Type B pancreatic cell (in vitro differentiated cells): Measurements from ENCODE around the gene BUD23. TPM values are rescaled to one million over a fixed set of nuclear protein-coding genes. Genes with fewer than 3 reads are reported as not detected.

Source experiments
- DNase-seq: peaks from one replicate; pipeline ENCODE4 v3.0.0; 2021; ENCODE audit warnings: mixed read lengths; ENCODE audit not compliant: unreplicated experiment; ENCODE audit errors: extremely low spot score
- H3K27ac Mint-ChIP-seq: 2 replicates; pipeline ENCODE4 v1.8.0; 2021; ENCODE audit warnings: mild to moderate bottlenecking, mixed read lengths
- H3K27me3 Mint-ChIP-seq: 2 replicates; pipeline ENCODE4 v1.8.0; 2021; ENCODE audit warnings: mixed read lengths
- H3K36me3 Mint-ChIP-seq: 2 replicates; pipeline ENCODE4 v1.8.0; 2021; ENCODE audit warnings: mixed read lengths
- H3K4me1 Mint-ChIP-seq: one replicate; pipeline ENCODE4 v1.8.0; 2021; ENCODE audit warnings: mixed read lengths; ENCODE audit not compliant: unreplicated experiment
- H3K4me3 Mint-ChIP-seq: 2 replicates; pipeline ENCODE4 v1.8.0; 2021; ENCODE audit warnings: mild to moderate bottlenecking, mixed read lengths
- H3K9me3 Mint-ChIP-seq: 2 replicates; pipeline ENCODE4 v1.8.0; 2021; ENCODE audit warnings: mixed read lengths
- long read RNA-seq: library from polyadenylated mRNA; unstranded; transcript quantifications from one replicate; pipeline ENCODE4 v2.0.0, GENCODE V29; 2020
- total RNA-seq: library from RNA; stranded (reverse); gene quantifications from 2 replicates; pipeline ENCODE4 v1.2.1, GENCODE V29; 2021; ENCODE audit warnings: low replicate concordance
- TF ChIP-seq, protein P1 (sequence below): fragments of 200-600 bp; sonication (generic); conservative IDR thresholded peaks from 2 replicates; pipeline ENCODE4 v1.5.0; 2021; ENCODE audit warnings: antibody characterized with exemption, mild to moderate bottlenecking

Gene BUD23, protein sequence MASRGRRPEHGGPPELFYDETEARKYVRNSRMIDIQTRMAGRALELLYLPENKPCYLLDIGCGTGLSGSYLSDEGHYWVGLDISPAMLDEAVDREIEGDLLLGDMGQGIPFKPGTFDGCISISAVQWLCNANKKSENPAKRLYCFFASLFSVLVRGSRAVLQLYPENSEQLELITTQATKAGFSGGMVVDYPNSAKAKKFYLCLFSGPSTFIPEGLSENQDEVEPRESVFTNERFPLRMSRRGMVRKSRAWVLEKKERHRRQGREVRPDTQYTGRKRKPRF
- 65.8 and 68.4 TPM in 2 replicates for total RNA-seq
- long read RNA-seq, transcript BUD23-201 (12 exons, 1,230 nt), result major isoform, 196 of 225 reads
- long read RNA-seq, partial matches to known transcripts, result 0 of 225 reads
- long read RNA-seq, other reads (novel, unspliced or antisense), result 24 of 225 reads

DNA sequence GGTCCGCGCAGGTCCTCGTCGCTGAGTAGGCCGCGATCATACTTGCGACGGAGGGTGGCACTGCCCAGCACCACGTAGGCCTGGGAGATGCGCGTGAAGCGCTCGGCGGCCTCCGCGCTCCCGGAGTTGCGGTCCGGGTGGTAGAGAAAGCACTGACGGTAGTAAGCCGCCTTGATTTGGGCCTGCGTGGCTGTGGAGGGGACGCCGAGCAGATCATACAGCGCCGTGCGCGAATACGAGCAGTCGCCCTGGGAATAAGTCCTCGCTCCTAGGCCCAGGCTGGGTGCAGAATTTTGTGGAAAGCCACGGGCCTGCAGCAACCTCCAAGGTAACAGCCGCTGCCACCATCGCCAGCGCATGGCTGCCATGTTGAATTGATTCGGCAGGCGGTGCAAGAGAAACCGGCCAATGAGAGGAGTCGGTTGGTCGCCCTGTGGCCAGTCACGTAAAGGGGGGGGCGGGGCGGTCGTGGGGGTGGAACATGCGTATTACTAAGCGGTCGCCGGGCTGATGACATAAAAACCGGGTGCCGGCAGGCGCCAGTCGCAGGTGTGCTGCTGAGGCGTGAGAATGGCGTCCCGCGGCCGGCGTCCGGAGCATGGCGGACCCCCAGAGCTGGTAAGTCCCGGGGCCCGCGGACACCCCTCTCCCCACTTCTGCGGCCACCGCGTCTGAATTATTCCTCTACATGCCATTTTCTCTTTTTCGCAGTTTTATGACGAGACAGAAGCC lies at the start of gene BUD23, which contains the start of gene DNAJC30:
Gene BUD23, plus strand, starts transcription at position 542 of the 732 bp plus-strand sequence. Its CDS starts 29 bp downstream, at position 571.
Gene DNAJC30, minus strand, starts transcription at position 398 of the 732 bp plus-strand sequence. Its CDS starts 30 bp downstream, at position 368.
- Mint-ChIP-seq H3K4me3 (peak within 1 kb of the TSS; percentile 100), H3K9me3 (no peaks in the 10 kb centered on the region)

DNA sequence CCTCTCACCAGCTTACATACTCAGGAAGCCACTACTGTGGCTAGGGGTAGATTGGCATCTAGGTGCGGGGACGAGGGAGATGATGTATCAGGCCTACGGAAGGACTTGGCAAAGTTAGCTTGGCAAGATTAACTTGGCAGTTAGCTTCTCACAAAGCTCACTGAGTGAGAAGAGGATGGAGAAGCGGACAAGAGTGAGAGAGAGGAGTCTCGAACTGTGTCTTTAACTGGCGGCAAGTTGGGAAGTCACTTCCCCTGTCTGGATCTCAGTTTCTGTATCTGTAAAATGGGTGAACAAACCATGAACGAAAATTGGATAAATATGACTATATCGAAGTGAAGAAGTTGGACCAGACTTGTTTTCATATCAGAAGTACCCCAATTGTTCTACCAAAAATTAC lies 49.6 kb upstream of the BUD23 start:
- Mint-ChIP-seq H3K4me1 (no peaks in the 10 kb centered on the region), H3K27ac (no peak overlapping the region), H3K36me3 (no peaks in the 10 kb centered on the region), H3K27me3 (peaks cover 33% of the 10 kb centered on the region), H3K4me3 (no peak overlapping the region), H3K9me3 (no peaks in the 10 kb centered on the region)
- no peak for DNase-seq
- TF ChIP-seq, protein P1, sequence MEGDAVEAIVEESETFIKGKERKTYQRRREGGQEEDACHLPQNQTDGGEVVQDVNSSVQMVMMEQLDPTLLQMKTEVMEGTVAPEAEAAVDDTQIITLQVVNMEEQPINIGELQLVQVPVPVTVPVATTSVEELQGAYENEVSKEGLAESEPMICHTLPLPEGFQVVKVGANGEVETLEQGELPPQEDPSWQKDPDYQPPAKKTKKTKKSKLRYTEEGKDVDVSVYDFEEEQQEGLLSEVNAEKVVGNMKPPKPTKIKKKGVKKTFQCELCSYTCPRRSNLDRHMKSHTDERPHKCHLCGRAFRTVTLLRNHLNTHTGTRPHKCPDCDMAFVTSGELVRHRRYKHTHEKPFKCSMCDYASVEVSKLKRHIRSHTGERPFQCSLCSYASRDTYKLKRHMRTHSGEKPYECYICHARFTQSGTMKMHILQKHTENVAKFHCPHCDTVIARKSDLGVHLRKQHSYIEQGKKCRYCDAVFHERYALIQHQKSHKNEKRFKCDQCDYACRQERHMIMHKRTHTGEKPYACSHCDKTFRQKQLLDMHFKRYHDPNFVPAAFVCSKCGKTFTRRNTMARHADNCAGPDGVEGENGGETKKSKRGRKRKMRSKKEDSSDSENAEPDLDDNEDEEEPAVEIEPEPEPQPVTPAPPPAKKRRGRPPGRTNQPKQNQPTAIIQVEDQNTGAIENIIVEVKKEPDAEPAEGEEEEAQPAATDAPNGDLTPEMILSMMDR, result no peak

More for the DNA sequence above, at the start of gene BUD23, which contains the start of gene DNAJC30:
- TF ChIP-seq, protein P1, result no peak
- Mint-ChIP-seq H3K27ac (peak within 1 kb of the TSS; percentile 98), H3K36me3 (peaks cover 15% of the 10 kb centered on the region), H3K27me3 (no peaks in the 10 kb centered on the region), H3K4me1 (peaks cover 19% of the 10 kb centered on the region)
- DNase-seq, result peak; percentile 92

DNA sequence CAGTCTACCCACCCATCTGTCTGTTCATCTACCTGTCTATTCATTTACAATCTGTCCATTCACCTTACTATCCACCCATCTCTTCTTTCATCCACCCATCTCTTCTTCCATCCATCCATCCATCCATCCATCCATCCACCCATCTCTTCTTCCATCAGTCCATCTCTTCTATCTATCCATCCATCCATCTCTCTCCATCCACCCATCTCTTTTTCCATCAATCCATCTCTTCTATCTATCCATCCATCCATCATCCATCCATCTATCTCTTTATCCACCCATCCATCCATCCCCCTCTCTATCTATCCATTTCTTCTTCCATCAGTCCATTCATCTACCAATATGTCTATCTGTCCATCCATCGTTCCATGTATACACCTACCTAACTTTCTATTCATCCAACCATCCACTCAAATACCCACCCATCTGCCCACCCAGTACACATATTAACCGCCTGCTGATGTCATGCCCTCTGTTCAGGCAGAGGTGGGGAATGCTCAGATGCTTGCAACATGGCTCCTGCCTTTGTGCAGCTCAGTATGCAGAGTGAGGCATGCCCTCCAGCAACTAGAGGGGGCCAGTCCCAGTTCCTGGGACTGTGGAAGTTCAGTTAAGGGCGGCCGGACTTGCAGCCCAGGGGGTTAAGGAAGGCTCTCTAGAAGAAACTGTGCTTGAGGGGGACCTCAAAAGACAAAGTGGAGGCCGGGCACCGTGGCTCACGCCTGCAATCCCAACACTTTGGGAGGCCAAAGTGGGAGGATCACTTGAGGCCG lies 47.8 kb upstream of the BUD23 start:
- Mint-ChIP-seq H3K27me3 (peaks cover 24% of the 10 kb centered on the region), H3K27ac (no peak overlapping the region), H3K4me3 (no peak overlapping the region), H3K9me3 (no peaks in the 10 kb centered on the region), H3K36me3 (no peaks in the 10 kb centered on the region), H3K4me1 (no peaks in the 10 kb centered on the region)
- TF ChIP-seq, protein P1, result no peak
- DNase-seq, result no peak

DNA sequence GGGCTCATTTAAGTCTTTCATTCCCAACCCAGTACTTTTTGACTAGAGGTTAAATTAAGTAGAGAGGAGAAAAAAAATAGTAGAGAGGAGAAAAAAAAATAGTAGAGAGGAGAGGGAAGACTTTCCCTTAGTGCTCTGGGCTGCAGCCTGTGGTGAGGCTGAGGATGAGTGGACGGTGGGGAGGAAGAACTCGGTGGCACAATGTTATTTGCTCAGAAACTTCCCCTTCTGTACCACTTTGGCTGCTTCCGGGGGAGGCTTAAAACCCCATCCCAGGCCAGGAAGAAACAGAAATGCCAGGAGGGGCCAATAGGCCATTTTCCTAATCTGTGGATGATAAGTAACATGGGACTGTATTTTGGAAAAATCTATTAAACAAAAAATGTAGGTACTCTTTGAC lies 44.5 kb upstream of the BUD23 start:
- Mint-ChIP-seq H3K4me1 (no peaks in the 10 kb centered on the region), H3K9me3 (no peaks in the 10 kb centered on the region), H3K27ac (no peak overlapping the region), H3K36me3 (no peaks in the 10 kb centered on the region), H3K4me3 (no peak overlapping the region), H3K27me3 (peaks cover 11% of the 10 kb centered on the region)
- TF ChIP-seq, protein P1, result no peak
- DNase-seq, result no peak

DNA sequence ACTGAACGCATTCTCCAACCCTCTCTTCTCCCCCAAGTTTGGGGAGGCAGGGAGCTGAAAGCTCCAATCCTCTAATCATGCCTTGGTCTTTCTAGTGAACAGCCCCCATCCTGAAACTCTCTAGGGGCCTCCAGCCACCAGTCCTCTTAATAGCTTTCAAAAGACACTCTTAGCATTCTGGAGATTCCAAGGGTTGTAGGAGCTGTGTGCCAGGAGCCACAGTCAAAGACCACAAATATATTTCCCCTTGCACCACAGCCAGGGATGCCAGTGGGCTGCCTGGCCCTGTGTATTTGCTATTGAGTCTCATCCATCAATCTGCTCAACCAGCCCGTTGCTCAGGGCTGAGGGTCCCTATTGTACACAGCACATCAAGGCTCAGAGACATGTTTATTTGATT lies 40.6 kb upstream of the BUD23 start:
- H3K36me3 Mint-ChIP-seq, result no peaks in the 10 kb centered on the region
- peaks cover 6% of the 10 kb centered on the region for H3K4me1 Mint-ChIP-seq
- DNase-seq, result no peak
- peaks cover 34% of the 10 kb centered on the region for H3K27me3 Mint-ChIP-seq
- H3K27ac Mint-ChIP-seq, result no peak overlapping the region
- TF ChIP-seq, protein P1, result no peak
- H3K9me3 Mint-ChIP-seq, result no peaks in the 10 kb centered on the region
- no peak overlapping the region for H3K4me3 Mint-ChIP-seq
